Stimulated activated CD8-positive, alpha-beta memory T cell treated with anti-CD3 and anti-CD28 coated beads, Interleukin-12 subunit alpha, Interleukin-12 subunit beta, amount 100 ng/mL, for 4 hours (primary cell): ENCODE results near the gene KHNYN.
"Not testable (repeated sequence)": the region's sequence is repeated elsewhere in the genome, so short reads cannot be mapped to it uniquely, and the experiment has no call there.

Experiments
- DNase-seq: peaks from one replicate; pipeline ENCODE4 v3.0.0-alpha.2; 2020; ENCODE audit warnings: low read depth

The KHNYN gene

GRCh38 chr14:24473211-24473610, 43.5 kb downstream of the KHNYN start:
- DNase-seq: no peak

- DNase-seq: no peak
Measured at GRCh38 chr14:24475261-24475660, 45.5 kb downstream of the KHNYN start.

GRCh38 chr14:24479999-24480398, 50.2 kb downstream of the KHNYN start:
- not testable (repeated sequence) for DNase-seq

DNA sequence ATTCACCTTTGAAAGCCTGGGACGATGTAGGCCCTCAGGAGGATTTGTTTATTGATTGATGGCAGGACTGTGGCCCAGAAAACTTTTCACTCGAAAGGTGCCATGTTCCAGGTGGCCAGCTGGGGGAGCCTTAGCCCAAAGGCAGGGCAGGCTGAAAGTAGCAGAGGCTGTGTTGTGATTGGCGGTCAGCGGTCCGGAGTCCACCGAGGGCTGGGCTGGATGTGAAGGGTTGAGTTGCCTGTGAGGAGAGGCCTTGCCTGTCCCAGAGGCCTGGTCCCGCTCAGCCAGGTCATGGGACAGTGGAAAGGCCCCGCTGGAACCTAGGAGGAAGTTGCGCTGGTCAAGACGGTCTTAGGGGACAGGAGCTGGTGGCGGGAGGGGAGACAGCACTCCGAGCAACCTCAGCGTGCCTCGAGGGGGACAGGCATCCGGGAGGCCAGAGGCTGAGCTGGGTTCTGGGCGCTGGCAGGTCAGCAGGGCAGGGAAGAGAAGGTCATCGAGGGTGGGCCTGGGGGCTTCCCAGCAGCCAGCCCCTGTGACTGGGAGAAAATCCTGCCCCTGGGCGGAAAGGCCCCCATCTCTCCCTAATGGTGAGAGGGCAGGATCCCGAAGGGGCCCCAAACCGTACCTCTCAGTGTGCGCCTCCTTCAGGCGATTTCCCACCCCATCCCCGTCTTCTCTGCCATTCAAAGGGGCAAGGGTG, 52.0 kb downstream of the KHNYN start:
- DNase-seq: peak; percentile 18

- not testable (repeated sequence) for DNase-seq
Measured at GRCh38 chr14:24482699-24483303, 53.0 kb downstream of the KHNYN start.

DNA sequence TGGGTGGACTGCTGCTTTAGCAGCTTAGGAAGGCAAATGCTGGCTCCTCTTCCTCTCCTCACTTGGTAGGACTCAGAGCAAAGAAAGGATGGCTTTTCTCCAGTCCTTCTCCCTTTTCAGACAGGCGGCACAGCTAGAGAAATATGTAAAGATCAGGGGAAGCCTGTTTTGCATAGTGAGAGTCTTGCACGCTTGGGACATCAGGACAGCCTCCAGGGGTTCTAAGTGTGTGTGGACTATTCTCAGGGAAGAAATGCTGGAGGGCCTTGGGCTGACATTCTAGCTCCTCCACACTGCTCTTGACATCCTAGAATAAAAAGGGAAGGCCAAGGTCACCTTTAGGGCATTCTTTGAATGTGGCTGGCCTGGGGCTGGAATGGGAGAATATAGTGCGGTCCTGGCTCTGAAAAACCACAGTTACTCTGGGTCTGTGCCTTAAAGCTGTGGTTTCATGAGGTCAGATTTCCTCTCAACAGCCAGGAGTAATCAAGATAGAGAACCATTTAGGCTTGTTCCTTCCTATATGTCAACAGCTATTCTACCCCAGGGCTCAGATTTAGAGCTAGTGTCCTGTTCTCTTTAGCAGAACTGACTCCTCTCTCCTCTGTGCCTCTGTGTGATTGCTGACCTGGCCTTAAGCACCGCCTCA, 54.0 kb downstream of the KHNYN start:
- DNase-seq: no peak
